Right hindlimb (tissue), 1 donor: ENCODE results near the gene HIF3A.
A peak's percentile ranks its signal among the peaks of the same experiment; 100 is the strongest.

Source experiments
- DNase-seq: peaks from one replicate; pipeline ENCODE4 v3.0.0-alpha.2; 2018

Gene HIF3A

GRCh38 chr19:46337487-46337886 lies 40.6 kb downstream of the HIF3A start:
- no peak for DNase-seq

- no peak for DNase-seq
Measured at GRCh38 chr19:46339446-46339845, 42.6 kb downstream of the HIF3A start.

GRCh38 chr19:46340051-46340659 lies 43.3 kb downstream of the HIF3A start:
- DNase-seq, result no peak

- DNase-seq, result no peak
Measured at GRCh38 chr19:46341937-46342336, 45.1 kb downstream of the HIF3A start.

GRCh38 chr19:46344363-46344762 lies 47.5 kb downstream of the HIF3A start:
- DNase-seq, result no peak

- DNase-seq, result no peak
Measured at GRCh38 chr19:46345157-46345556, 48.3 kb downstream of the HIF3A start.

GRCh38 chr19:46346821-46347571 lies 50.2 kb downstream of the HIF3A start, which contains the start of gene PPP5C:
TSS of gene PPP5C (plus strand) at chr19:46347087. CDS start at chr19:46347097, 10 bp downstream.
- DNase-seq, result peak; percentile 96

- no peak for DNase-seq
Measured at GRCh38 chr19:46347572-46347883, 50.7 kb downstream of the HIF3A start.

- DNase-seq, result no peak
Measured at GRCh38 chr19:46347985-46348384, 51.1 kb downstream of the HIF3A start.

GRCh38 chr19:46349311-46349993 lies 52.6 kb downstream of the HIF3A start:
- DNase-seq, result no peak

GRCh38 chr19:46350029-46350757 lies 53.4 kb downstream of the HIF3A start:
- no peak for DNase-seq

- DNase-seq, result no peak
Measured at GRCh38 chr19:46350758-46351159, 53.9 kb downstream of the HIF3A start.

- DNase-seq, result no peak
Measured at GRCh38 chr19:46351241-46352041, 54.6 kb downstream of the HIF3A start.

- DNase-seq, result peak; percentile 12
Measured at GRCh38 chr19:46353730-46354528, 57.1 kb downstream of the HIF3A start.

- DNase-seq, result no peak
Measured at GRCh38 chr19:46355234-46356148, 58.6 kb downstream of the HIF3A start.

- no peak for DNase-seq
Measured at GRCh38 chr19:46356149-46357055, 59.6 kb downstream of the HIF3A start.

GRCh38 chr19:46357846-46358583 lies 61.2 kb downstream of the HIF3A start:
- no peak for DNase-seq

- no peak for DNase-seq
Measured at GRCh38 chr19:46361915-46362314, 65.1 kb downstream of the HIF3A start.

- DNase-seq, result no peak
Measured at GRCh38 chr19:46364359-46364758, 67.5 kb downstream of the HIF3A start.
